ENCODE measurements around the gene RRAD.
"Not testable (repeated sequence)": the region's sequence is repeated elsewhere in the genome, so short reads cannot be mapped to it uniquely, and the experiment has no call there.

Gene RRAD, protein sequence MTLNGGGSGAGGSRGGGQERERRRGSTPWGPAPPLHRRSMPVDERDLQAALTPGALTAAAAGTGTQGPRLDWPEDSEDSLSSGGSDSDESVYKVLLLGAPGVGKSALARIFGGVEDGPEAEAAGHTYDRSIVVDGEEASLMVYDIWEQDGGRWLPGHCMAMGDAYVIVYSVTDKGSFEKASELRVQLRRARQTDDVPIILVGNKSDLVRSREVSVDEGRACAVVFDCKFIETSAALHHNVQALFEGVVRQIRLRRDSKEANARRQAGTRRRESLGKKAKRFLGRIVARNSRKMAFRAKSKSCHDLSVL

DNA sequence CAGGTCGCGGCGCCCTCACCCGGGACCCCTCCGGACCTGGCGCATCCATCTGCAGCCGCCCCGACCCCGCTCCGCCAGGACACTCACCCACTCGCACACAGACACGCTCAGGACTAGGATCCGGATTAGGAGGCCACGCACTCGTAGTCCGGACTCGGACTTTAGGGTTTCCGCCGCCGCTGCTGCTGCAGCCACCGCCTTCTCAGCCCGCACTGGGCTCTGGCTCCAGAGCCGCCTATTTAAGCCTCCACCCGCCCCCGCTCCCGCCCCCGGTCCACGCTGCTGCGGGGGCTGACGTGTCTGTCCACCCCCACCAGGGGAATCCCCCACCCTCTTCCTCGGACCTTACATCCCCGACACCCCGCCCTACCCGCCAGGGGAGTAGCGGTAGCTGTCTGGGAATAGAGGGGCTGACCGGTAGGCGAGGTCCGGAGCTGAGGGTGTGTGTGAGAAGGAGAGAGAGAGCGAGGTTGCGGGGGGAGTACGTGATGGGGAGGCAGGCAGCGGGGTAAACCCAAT lies at the start of gene RRAD:
TSS of gene RRAD (minus strand) at position 214 of the 519 bp plus-strand sequence. CDS start 356 bp downstream, outside the sequence.
- no peak for DNase-seq

DNA sequence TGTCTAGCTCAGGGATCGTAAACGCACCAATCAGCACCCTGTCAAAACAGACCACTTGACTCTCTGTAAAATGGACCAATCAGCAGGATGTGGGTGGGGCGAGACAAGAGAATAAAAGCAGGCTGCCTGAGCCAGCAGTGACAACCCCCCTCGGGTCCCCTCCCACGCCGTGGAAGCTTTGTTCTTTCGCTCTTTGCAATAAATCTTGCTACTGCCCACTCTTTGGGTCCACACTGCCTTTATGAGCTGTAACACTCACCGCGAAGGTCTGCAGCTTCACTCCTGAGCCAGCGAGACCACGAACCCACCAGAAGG lies 49.6 kb upstream of the RRAD start:
- not testable (repeated sequence) for DNase-seq

DNA sequence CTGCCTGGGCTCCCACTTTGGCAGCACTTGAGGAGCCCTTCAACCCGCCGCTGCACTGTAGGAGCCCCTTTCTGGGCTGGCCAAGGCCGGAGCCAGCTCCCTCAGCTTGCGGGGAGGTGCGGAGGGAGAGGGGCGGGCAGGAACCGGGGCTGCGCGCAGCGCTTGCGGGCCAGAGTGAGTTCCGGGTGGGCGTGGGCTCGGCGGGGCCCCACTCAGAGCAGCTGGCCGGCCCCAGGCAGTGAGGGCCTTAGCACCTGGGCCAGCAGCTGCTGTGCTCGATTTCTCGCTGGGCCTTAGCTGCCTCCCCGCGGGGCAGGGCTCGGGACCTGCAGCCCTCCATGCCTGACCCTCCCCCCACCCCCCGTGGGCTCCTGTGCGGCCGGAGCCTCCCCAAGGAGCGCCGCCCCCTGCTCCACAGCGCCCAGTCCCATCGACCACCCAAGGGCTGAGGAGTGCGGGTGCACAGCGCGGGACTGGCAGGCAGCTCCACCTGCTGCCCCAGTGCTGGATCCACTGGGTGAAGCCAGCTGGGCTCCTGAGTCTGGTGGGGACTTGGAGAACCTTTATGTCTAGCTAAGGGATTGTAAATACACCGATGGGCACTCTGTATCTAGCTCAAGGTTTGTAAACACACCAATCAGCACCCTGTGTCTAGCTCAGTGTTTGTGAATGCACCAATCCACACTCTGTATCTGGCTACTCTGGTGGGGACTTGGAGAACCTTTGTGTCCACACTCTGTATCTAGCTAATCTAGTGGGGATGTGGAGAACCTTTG lies 49.0 kb upstream of the RRAD start:
- not testable (repeated sequence) for DNase-seq

DNA sequence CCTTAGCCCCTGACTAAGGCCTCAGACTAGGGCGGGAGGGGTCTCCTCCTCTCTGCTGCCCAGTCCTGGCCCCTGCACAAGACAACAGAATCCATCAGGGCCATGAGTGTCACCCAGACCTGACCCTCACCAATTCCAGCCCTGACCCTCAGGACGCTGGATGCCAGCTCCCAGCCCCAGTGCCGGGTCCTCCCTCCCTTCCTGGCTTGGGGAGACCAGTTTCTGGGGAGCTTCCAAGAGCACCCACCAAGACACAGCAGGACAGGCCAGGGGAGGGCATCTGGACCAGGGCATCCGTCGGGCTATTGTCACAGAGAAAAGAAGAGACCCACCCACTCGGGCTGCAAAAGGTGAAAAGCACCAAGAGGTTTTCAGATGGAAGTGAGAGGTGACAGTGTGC lies 48.4 kb upstream of the RRAD start:
- DNase-seq, result no peak

DNA sequence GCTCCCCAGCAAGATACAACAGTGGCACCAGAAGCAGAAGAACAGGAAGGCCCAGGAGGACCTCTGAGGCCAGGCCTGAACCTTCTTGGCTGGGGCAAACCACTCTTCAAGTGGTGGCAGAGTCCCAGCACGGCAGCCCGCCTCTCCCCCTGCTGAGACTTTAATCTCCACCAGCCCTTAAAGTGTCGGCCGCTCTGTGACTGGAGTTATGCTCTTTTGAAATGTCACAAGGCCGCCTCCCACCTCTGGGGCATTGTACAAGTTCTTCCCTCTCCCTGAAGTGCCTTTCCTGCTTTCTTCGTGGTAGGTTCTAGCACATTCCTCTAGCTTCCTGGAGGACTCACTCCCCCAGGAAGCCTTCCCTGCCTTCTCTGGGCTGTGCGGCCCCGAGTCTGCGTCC lies 47.6 kb upstream of the RRAD start:
- DNase-seq, result no peak

GRCh38 chr16:66970775-66971720 lies 45.7 kb upstream of the RRAD start:
- DNase-seq, result no peak

DNA sequence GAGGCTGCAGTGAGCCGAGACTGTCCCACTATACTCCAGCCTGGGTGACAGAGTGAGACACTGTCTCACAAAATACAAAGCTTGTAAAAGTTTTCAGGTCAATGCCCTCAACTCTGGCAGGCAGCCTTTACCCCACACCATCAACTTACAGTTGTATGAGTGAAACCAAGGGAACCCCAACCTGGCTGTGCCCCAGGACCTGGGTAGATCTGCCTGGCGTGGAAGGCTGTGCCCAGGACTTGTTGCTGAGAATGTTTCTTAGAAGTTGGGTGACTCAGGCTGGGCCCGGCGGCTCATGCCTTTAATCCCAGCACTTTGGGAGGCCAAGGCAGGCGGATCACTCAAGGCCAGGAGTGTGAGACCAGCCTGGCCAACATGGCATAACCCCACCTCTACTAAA lies 43.5 kb upstream of the RRAD start:
- no peak for DNase-seq

DNA sequence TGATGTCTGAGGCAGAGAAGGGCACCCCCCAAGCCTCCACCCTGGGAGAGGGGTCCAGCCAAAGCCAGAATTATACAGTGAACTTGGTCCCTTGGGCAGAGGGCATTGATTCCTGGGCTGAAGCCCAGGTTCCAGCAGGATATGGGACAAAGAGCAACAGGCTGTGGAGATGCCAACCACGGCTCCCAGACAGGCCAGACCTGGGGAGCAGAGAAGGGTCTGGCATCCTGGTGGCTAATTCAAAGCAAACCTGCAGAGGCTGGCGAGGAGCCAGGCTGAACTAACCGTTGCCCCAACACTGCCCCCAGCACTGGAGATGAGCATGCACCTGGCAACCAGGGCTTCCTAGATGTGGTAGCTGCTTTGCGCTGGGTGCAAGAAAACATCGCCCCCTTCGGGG lies 38.7 kb upstream of the RRAD start:
- no peak for DNase-seq

- DNase-seq, result no peak
Measured at GRCh38 chr16:66961914-66962313, 36.6 kb upstream of the RRAD start.

- peak; percentile 89 for DNase-seq
Measured at GRCh38 chr16:66961065-66961744, 35.9 kb upstream of the RRAD start, which contains the start of gene CES3. Gene CES3 (plus strand): TSS chr16:66961266. CDS start chr16:66961308, 42 bp downstream.

DNA sequence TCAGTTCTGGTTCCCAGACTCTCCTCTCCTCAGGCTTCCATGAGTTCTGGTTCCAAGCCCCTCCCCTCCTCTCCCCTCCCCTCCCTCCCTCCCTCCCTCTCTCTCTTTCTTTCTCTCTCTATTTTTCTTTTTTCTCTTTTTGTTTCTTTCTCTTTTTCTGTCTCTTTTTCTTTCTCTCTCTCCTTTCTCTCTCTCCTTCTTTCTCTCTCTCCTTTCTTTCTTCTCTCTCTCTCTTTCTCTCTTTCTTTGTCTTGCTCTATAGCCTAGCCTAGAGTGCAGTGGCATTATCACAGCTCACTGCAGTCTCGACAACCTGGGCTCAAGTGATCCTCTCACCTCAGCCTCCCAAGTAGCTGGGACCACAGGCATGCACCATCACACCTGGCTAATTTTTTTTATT lies 34.9 kb upstream of the RRAD start:
- no peak for DNase-seq

DNA sequence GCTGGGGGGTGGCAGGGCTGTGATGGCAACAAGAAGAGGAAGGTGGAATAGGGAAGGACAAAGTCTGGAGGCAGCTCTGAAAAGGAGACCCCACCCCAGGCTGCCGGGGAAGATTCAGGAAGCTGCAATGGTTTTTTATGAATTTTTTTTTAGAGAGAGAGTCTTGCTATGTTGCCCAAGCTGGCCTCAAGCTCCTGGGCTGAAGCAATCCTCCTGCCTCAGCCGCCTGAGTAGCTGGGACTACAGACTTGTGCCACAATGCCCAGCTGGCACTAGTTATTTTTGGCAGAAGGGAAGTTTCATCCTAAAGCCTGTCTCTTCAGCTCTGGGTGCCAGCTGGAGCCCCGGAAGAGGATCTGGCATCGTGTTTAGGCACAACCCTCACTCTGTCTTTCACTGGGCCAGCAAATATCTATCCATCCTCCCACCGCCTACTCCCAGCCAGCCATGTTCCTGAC lies 34.4 kb upstream of the RRAD start:
- DNase-seq, result no peak

DNA sequence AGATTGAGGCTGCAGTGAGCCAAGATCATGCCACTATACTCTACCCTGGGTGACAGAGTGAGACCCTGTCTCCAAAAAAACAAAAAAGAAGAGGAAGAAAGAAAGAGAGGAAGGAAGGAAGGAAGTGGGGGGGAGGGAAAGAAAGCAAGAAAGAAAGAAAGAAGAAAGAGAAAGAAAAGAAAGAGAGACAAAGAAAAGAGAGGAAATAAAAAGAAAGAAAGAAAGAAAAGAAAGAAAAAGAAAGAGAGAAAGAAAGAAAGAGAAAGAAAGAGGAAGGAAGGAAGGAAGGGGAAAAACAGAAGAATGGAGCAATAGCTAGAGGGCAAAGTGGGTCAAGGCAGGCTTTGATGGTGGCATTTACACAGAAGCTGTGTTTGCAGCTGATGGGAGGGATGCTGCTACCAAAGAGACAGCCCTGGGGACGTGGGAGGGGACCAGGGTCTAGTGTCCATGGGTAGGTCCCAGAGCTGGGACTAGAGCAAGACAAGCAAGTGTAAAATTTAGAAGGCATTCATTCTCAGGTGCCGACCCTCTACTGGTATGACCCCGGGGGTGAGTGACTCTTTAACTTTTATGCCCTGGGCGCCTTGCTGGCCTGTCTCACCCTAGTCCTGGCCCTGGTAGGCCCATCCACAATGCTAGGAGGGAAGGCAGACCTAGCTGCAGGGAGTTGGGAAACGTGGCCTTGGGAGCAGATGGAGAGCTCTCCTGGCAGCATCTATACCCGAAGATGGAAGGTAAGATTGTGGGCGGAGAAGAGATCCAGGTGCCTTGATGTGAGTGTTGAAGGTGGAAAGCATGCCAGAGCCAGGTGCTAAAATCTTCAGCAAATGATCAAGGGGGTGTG lies 33.7 kb upstream of the RRAD start:
- DNase-seq, result no peak

GRCh38 chr16:66956154-66956457 lies 30.8 kb upstream of the RRAD start:
- not testable (repeated sequence) for DNase-seq

GRCh38 chr16:66955363-66956153 lies 30.2 kb upstream of the RRAD start:
- DNase-seq, result not testable (repeated sequence)

DNA sequence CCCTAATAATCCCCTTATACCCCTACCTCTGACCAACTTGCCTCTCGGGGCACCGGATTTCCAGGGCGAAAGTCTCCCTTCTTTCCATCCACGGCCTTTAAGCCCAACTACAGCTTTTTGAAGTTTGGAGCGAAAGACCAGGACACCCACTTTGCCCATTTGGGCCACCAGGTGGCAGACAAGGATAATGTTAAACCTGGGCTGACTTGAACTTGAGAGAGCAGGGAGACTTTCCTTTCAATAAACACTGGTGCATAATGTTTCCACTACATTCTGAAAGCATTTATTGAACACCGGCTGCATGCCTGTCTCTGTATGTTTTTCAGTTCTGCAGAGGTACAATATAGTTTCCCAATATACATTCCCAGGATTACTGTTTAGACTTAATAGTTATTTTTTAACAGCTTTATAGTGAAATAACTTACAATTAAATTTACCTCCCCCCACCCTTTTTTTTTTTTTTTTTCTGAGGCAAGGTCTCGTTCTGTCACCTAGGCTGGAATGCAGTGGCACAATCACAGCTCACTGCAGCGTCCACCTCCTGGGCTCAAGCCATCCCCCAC lies 28.8 kb upstream of the RRAD start:
- peak; percentile 90 for DNase-seq

DNA sequence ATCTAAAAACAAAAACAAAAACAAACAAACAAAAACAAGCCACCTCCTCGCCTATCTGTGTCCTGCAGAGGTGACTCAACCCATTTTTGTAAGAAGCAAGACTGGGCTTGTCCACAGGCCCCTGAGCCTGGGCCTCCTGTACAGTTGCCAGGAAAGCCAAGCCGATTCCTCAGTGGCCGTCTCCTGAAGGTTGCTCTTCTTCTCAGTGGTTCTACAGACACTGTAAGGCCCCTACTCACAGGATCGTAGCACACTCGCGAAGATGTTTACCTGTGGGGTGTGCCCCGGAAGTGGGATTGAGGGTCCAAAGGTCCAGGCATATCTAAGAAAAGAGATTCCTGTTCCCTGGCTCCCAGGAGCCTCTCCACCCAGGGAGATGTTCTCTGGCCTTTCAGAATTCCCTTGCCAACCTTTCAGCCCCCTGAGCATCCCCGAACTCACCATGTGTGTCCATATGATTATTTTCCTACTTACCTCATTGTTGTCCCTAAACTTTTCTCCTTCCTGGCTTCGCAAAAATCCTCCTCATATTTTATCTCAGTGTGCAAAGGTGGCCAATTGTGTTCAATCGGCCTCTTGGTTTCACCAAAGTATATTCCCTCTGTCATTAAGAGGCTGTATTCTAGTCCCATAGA lies 28.2 kb upstream of the RRAD start:
- no peak for DNase-seq

DNA sequence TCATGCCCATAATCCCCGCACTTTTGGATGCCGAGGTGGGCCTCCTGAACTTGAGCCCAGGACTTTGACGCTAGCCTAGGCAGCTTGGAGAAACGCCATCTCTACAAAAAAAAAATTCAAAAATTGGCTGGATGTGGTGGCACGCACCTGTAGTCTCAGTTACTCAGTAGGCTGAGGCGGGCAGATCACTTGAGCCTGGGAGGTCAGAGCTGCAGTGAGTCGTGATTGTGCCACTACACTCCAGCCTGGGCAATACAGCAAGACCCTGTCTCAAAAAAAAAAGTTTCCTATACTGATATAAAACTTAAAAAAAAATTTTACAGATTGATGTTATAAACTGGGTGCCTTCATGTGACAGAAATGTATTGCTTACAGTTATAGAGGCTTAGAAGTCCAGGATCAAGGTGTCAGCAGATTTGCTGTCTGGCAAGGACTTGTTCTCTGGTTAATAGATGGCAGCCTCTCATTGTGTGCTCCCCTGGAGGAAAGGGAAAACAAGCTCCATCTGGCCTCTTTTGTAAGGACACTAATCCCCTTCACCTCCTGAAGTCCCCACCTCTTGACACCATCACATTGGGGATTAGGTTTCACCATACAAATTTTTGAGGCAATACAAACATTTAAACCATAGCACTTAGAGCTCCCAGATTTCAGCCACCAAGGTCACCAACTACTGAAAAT lies 27.2 kb upstream of the RRAD start:
- no peak for DNase-seq
